B cell (primary cell): Measurements from ENCODE around the gene CLIP4. TPM values are rescaled to one million over a fixed set of nuclear protein-coding genes. Genes with fewer than 3 reads are reported as not detected.

ENCODE experiments used
- ATAC-seq: fragments of 200-7000 bp; cut with Tn5 transposase; one replicate; pipeline ENCODE4 v1.10.0; 2021; ENCODE audit warnings: low read depth, mild to moderate bottlenecking, moderate number of reproducible peaks, moderate library complexity
- CTCF ChIA-PET: fragments of 350-600 bp; sonication (Branson Sonifier 250); formaldehyde crosslinking; loops from one replicate; lab custom pipeline; 2021; ENCODE audit warnings: antibody characterized with exemption, inconsistent platforms; lab: Charles Lee
- POLR2A ChIA-PET: fragments of 350-600 bp; sonication (Branson Sonifier 250); formaldehyde crosslinking; loops from one replicate; lab custom pipeline; 2021; ENCODE audit warnings: antibody characterized with exemption; lab: Charles Lee
- DNase-seq: peaks from one replicate; pipeline ENCODE4 v3.0.0; 2013
- H2AFZ ChIP-seq: 2 replicates; pipeline ENCODE4 v1.6.1; 2012; ENCODE audit warnings: mild to moderate bottlenecking, low read depth, low read length; ENCODE audit not compliant: insufficient read depth, poor library complexity, severe bottlenecking
- H3K27ac ChIP-seq, 2 donors: 1 replicate in 1 of 2; 2 replicates in 1 of 2; pipeline ENCODE4 v1.5.1; 2012 to 2013; ENCODE audit warnings: low read length in 2 of 2, mild to moderate bottlenecking in 2 of 2, moderate library complexity in 1 of 2
- H3K27me3 ChIP-seq, 4 experiments: fragments of 200-600 bp in 1 of 4; sonication (generic) in 1 of 4; replicated peaks in 1 of 4; 1 replicate in 2 of 4; 2 replicates in 2 of 4; pipeline versions ENCODE4 v1.6.1 to v1.7.0; 2013 to 2016; ENCODE audit warnings: low read length in 3 of 4, mild to moderate bottlenecking in 2 of 4, mixed read lengths in 1 of 4, moderate library complexity in 1 of 4; ENCODE audit not compliant: insufficient read depth in 4 of 4, control insufficient read depth in 3 of 4; ENCODE audit errors: control extremely low read depth in 1 of 4
- H3K36me3 ChIP-seq, 2 experiments: replicated peaks in 1 of 2; 1 replicate in 1 of 2; 2 replicates in 1 of 2; pipeline versions ENCODE4 v1.6.1 to v1.7.1; 2013; ENCODE audit warnings: low read length in 1 of 2; ENCODE audit not compliant: insufficient read depth in 2 of 2, control insufficient read depth in 1 of 2; ENCODE audit errors: control extremely low read depth in 1 of 2, extremely low read depth in 1 of 2
- H3K4me1 ChIP-seq, 2 donors: fragments of 200-600 bp in 1 of 2; sonication (generic) in 1 of 2; 1 replicate in 1 of 2; 2 replicates in 1 of 2; pipeline versions ENCODE4 v1.5.1 to v1.6.1; 2013 to 2017; ENCODE audit warnings: low read length in 2 of 2; ENCODE audit not compliant: control insufficient read depth in 2 of 2, insufficient read depth in 2 of 2
- H3K4me2 ChIP-seq: replicated peaks from 2 replicates; pipeline ENCODE3; 2012; ENCODE audit warnings: mild to moderate bottlenecking, low read depth, low read length; ENCODE audit not compliant: poor library complexity, severe bottlenecking
- H3K4me3 ChIP-seq, 5 experiments: fragments of 200-600 bp in 1 of 5; sonication (generic) in 1 of 5; 1 replicate in 3 of 5; 2 replicates in 2 of 5; pipeline versions ENCODE4 v1.5.1 to v1.7.0; 2011 to 2016; ENCODE audit warnings: low read length in 4 of 5, mild to moderate bottlenecking in 4 of 5, low read depth in 2 of 5, control low read depth in 1 of 5, moderate library complexity in 1 of 5; ENCODE audit not compliant: insufficient read depth in 1 of 5; ENCODE audit errors: control extremely low read depth in 1 of 5, extremely low read depth in 1 of 5
- H3K79me2 ChIP-seq: fragments of 200-600 bp; sonication (generic); one replicate; pipeline ENCODE4 v1.6.0; 2016; ENCODE audit warnings: low read length; ENCODE audit not compliant: control insufficient read depth, insufficient read depth
- H3K9ac ChIP-seq: fragments of 200-600 bp; sonication (generic); 2 replicates; pipeline ENCODE4 v1.6.1; 2017; ENCODE audit warnings: mild to moderate bottlenecking, low read length, moderate library complexity
- H3K9me3 ChIP-seq, 3 donors: one replicate each; pipeline versions ENCODE4 v1.6.1 to v1.7.1; 2013; ENCODE audit warnings: low read length in 2 of 3; ENCODE audit not compliant: control insufficient read depth in 2 of 3, insufficient read depth in 1 of 3; ENCODE audit errors: control extremely low read depth in 1 of 3
- H4K20me1 ChIP-seq: 2 replicates; pipeline ENCODE4 v1.6.0; 2012; ENCODE audit warnings: mild to moderate bottlenecking, low read length; ENCODE audit not compliant: insufficient read depth, control insufficient read depth, poor library complexity, severe bottlenecking
- H3K27ac Mint-ChIP-seq: one replicate; pipeline ENCODE4 v1.8.0; 2021; ENCODE audit warnings: mixed read lengths
- H3K27me3 Mint-ChIP-seq: one replicate; pipeline ENCODE4 v1.8.0; 2021; ENCODE audit warnings: mixed read lengths
- H3K4me1 Mint-ChIP-seq: one replicate; pipeline ENCODE4 v1.8.0; 2021; ENCODE audit warnings: mixed read lengths
- H3K4me3 Mint-ChIP-seq: one replicate; pipeline ENCODE4 v1.8.0; 2021; ENCODE audit warnings: mixed read lengths
- H3K9me3 Mint-ChIP-seq: one replicate; pipeline ENCODE4 v1.8.0; 2022; ENCODE audit warnings: mixed read lengths; ENCODE audit not compliant: insufficient read depth
- CTCF ChIP-seq: fragments of 200-600 bp; IDR thresholded peaks from one replicate; pipeline ENCODE4 v1.8.0; 2022; ENCODE audit warnings: antibody characterized with exemption, mild to moderate bottlenecking
- EZH2 ChIP-seq: IDR thresholded peaks from 2 replicates; pipeline ENCODE4 v1.6.1; 2012; ENCODE audit warnings: borderline replicate concordance, low read depth, mild to moderate bottlenecking, moderate library complexity, low read length; ENCODE audit not compliant: insufficient read depth, poor library complexity, severe bottlenecking
- WGBS: methylation state at CpG from one replicate; pipeline ENCODE4 v1.1.5; 2013; ENCODE audit warnings: missing lambda C conversion rate; ENCODE audit not compliant: insufficient coverage; 5-methylcytosine and 5-hydroxymethylcytosine counted together
- intact Hi-C: fragments of 100-400 bp; cut with micrococcal nuclease; formaldehyde crosslinking; loops from one replicate; pipeline ENCODE4 v1.10.0; 2022
- polyA plus RNA-seq: library from polyadenylated mRNA; depleted of rRNA; stranded (reverse); fragments of >200 nt; gene quantifications from 2 replicates; pipeline ENCODE4 v1.2.3, GENCODE V29; 2012
- total RNA-seq, 2 donors: library from RNA; stranded (reverse); fragments of 120-200 nt in 1 of 2; gene quantifications; 1 replicate in 1 of 2; 2 replicates in 1 of 2; pipeline versions ENCODE4 v1.2.3 to v1.2.4, GENCODE V29; 2013 to 2022

Gene CLIP4
- total and polyA plus RNA-seq, 2 donors (not counting 1 experiment from before 2014, with no cell fraction given) = 4.0 to 20.8 TPM

- Histone ChIP-seq H3K27me3 (peaks cover 0 to 7% (median 2%) of the 10 kb centered on the region in 4 experiments), H4K20me1 (no peaks in the 10 kb centered on the region), H3K79me2 (no peaks in the 10 kb centered on the region), H3K9me3 (no peaks in the 10 kb centered on the region), H2AFZ (no peak overlapping the region), H3K27ac (no peak overlapping the region), H3K4me1 (no peaks in the 10 kb centered on the region), H3K4me3 (no peak overlapping the region), H3K36me3 (no peaks in the 10 kb centered on the region), H3K4me2 (no peak overlapping the region), H3K9ac (no peak overlapping the region)
- ATAC-seq = no peak
- intact Hi-C loops = no loop called here
- CTCF ChIA-PET = no interaction called here
- TF ChIP-seq EZH2 (no peak), CTCF (no peak)
- H3K27ac Mint-ChIP-seq = no peak overlapping the region
- POLR2A ChIA-PET = no interaction called here
- H3K4me3 Mint-ChIP-seq = no peak overlapping the region
- WGBS = 65% methylated on average over 5 of the region's 6 CpGs
- no peak for DNase-seq
- no peaks in the 10 kb centered on the region for H3K9me3 Mint-ChIP-seq
- no peaks in the 10 kb centered on the region for H3K4me1 Mint-ChIP-seq
- H3K27me3 Mint-ChIP-seq = peaks cover 20% of the 10 kb centered on the region
Observed at GRCh38 chr2:29233428-29233827, 118.2 kb downstream of the CLIP4 start.

- Histone ChIP-seq H2AFZ (no peak overlapping the region), H4K20me1 (no peaks in the 10 kb centered on the region), H3K4me3 (no peak overlapping the region), H3K4me1 (no peaks in the 10 kb centered on the region), H3K27ac (no peak overlapping the region), H3K9ac (no peak overlapping the region), H3K27me3 (peaks cover 0 to 7% (median 2%) of the 10 kb centered on the region in 4 experiments), H3K36me3 (no peaks in the 10 kb centered on the region), H3K9me3 (no peaks in the 10 kb centered on the region), H3K4me2 (no peak overlapping the region), H3K79me2 (no peaks in the 10 kb centered on the region)
- TF ChIP-seq EZH2 (no peak), CTCF (no peak)
- intact Hi-C loops = no loop called here
- ATAC-seq = no peak
- CTCF ChIA-PET = no interaction called here
- Mint-ChIP-seq H3K27ac (no peak overlapping the region), H3K9me3 (no peaks in the 10 kb centered on the region), H3K4me3 (no peak overlapping the region), H3K27me3 (peaks cover 29% of the 10 kb centered on the region), H3K4me1 (no peaks in the 10 kb centered on the region)
- DNase-seq = no peak
- POLR2A ChIA-PET = interaction anchor here (0.7 kb wide), 1 partner anchor 265 kb away, joined by 3 read pairs; no protein-coding TSS in a partner anchor
- WGBS = 72% methylated on average over 3 of the region's 3 CpGs
Observed at GRCh38 chr2:29235411-29235810, 120.2 kb downstream of the CLIP4 start.
